Astrocyte (in vitro differentiated cells and primary cell): ENCODE data around the gene TBC1D9B. TPM values are rescaled to one million over a fixed set of nuclear protein-coding genes. Genes with fewer than 3 reads are reported as not detected.

Experiments
- DNase-seq: peaks from one replicate; pipeline ENCODE4 v3.0.0-alpha.2; 2010; ENCODE audit warnings: low read depth
- FAIRE-seq: peaks from 2 replicates; lab custom pipeline; 2011; peaks lifted over from hg19 to GRCh38; lab: Jason Lieb, UNC
- H2AFZ ChIP-seq: 2 replicates; pipeline ENCODE4 v1.6.0; 2012; ENCODE audit warnings: low read depth, low read length, inconsistent platforms
- H3K27ac ChIP-seq: 2 replicates; pipeline ENCODE4 v1.5.1; 2011; ENCODE audit warnings: low read depth, low read length, inconsistent platforms
- H3K27me3 ChIP-seq: 2 replicates; pipeline ENCODE4 v1.6.0; 2011; ENCODE audit warnings: low read length, inconsistent platforms; ENCODE audit not compliant: insufficient read depth
- H3K36me3 ChIP-seq: 2 replicates; pipeline ENCODE4 v1.5.1; 2011; ENCODE audit warnings: low read length, inconsistent platforms; ENCODE audit not compliant: insufficient read depth
- H3K4me1 ChIP-seq: 2 replicates; pipeline ENCODE4 v1.5.1; 2011; ENCODE audit warnings: low read length, inconsistent platforms; ENCODE audit not compliant: insufficient read depth
- H3K4me2 ChIP-seq: 2 replicates; pipeline ENCODE4 v1.6.0; 2012; ENCODE audit warnings: low read length, inconsistent platforms
- H3K4me3 ChIP-seq: 2 replicates; pipeline ENCODE4 v1.5.1; 2011; ENCODE audit warnings: low read depth, mild to moderate bottlenecking, low read length, inconsistent platforms; ENCODE audit not compliant: insufficient read depth
- H3K79me2 ChIP-seq: 2 replicates; pipeline ENCODE4 v1.6.0; 2012; ENCODE audit warnings: mild to moderate bottlenecking, low read length, inconsistent platforms; ENCODE audit not compliant: insufficient read depth
- H3K9ac ChIP-seq: 2 replicates; pipeline ENCODE4 v1.6.0; 2012; ENCODE audit warnings: mild to moderate bottlenecking, low read length, inconsistent platforms
- H3K9me3 ChIP-seq: 2 replicates; pipeline ENCODE4 v1.5.1; 2012; ENCODE audit warnings: low read depth, mild to moderate bottlenecking, low read length, inconsistent platforms; ENCODE audit not compliant: insufficient read depth
- H4K20me1 ChIP-seq: 2 replicates; pipeline ENCODE4 v1.6.0; 2012; ENCODE audit warnings: low read length, inconsistent platforms; ENCODE audit not compliant: insufficient read depth
- H3K27ac Mint-ChIP-seq: one replicate; pipeline ENCODE4 v1.8.0; 2021; ENCODE audit warnings: mild to moderate bottlenecking, mixed read lengths; ENCODE audit not compliant: unreplicated experiment
- H3K27me3 Mint-ChIP-seq: one replicate; pipeline ENCODE4 v1.8.0; 2021; ENCODE audit warnings: low read depth, mixed read lengths; ENCODE audit not compliant: unreplicated experiment
- H3K36me3 Mint-ChIP-seq: one replicate; pipeline ENCODE4 v1.8.0; 2021; ENCODE audit warnings: low read depth, mixed read lengths; ENCODE audit not compliant: unreplicated experiment
- H3K4me1 Mint-ChIP-seq: one replicate; pipeline ENCODE4 v1.8.0; 2021; ENCODE audit warnings: low read depth, mixed read lengths; ENCODE audit not compliant: unreplicated experiment
- H3K4me3 Mint-ChIP-seq: one replicate; pipeline ENCODE4 v1.8.0; 2021; ENCODE audit warnings: mild to moderate bottlenecking, moderate library complexity, mixed read lengths; ENCODE audit not compliant: unreplicated experiment
- H3K9me3 Mint-ChIP-seq: one replicate; pipeline ENCODE4 v1.8.0; 2021; ENCODE audit warnings: mild to moderate bottlenecking, mixed read lengths; ENCODE audit not compliant: unreplicated experiment
- EZH2 ChIP-seq: IDR thresholded peaks from 2 replicates; pipeline ENCODE4 v1.6.1; 2012; ENCODE audit warnings: mild to moderate bottlenecking, low read length, inconsistent platforms; ENCODE audit not compliant: insufficient read depth
- total RNA-seq: library from RNA; stranded (reverse); gene quantifications from 2 replicates; pipeline ENCODE4 v1.2.1, GENCODE V29; 2021
- TF ChIP-seq, protein P1 (sequence below): IDR thresholded peaks from 2 replicates; pipeline ENCODE4 v1.5.1; 2011; ENCODE audit warnings: low read depth, mild to moderate bottlenecking, inconsistent platforms, low read length, moderate library complexity; ENCODE audit not compliant: insufficient read depth

TBC1D9B gene
- total RNA-seq, 1 donor from 2014 or later: 89.9 TPM

- DNase-seq (no peak), FAIRE-seq (no peak)
- no peak overlapping the region for H3K27ac Mint-ChIP-seq
Observed at GRCh38 chr5:179918742-179919486, 11.2 kb upstream of the TBC1D9B start.

GRCh38 chr5:179916523-179916922, 8.8 kb upstream of the TBC1D9B start:
- H3K4me3 Mint-ChIP-seq: no peak overlapping the region
- no peaks in the 10 kb centered on the region for H3K79me2 ChIP-seq
- H3K36me3 Mint-ChIP-seq: peaks cover 2% of the 10 kb centered on the region
- H3K4me1 Mint-ChIP-seq: peaks cover 13% of the 10 kb centered on the region
- no peak overlapping the region for H3K4me2 ChIP-seq
- no peak overlapping the region for H3K9ac ChIP-seq
- no peaks in the 10 kb centered on the region for H3K9me3 Mint-ChIP-seq
- no peak overlapping the region for H2AFZ ChIP-seq
- H3K27ac Mint-ChIP-seq: no peak overlapping the region
- no peak for DNase-seq
- FAIRE-seq: no peak
- H3K27ac ChIP-seq: no peak overlapping the region
- H3K36me3 ChIP-seq: no peaks in the 10 kb centered on the region
- peaks cover 3% of the 10 kb centered on the region for H3K27me3 ChIP-seq
- no peaks in the 10 kb centered on the region for H4K20me1 ChIP-seq
- H3K9me3 ChIP-seq: no peaks in the 10 kb centered on the region
- TF ChIP-seq EZH2: no peak
- TF ChIP-seq, protein P1, sequence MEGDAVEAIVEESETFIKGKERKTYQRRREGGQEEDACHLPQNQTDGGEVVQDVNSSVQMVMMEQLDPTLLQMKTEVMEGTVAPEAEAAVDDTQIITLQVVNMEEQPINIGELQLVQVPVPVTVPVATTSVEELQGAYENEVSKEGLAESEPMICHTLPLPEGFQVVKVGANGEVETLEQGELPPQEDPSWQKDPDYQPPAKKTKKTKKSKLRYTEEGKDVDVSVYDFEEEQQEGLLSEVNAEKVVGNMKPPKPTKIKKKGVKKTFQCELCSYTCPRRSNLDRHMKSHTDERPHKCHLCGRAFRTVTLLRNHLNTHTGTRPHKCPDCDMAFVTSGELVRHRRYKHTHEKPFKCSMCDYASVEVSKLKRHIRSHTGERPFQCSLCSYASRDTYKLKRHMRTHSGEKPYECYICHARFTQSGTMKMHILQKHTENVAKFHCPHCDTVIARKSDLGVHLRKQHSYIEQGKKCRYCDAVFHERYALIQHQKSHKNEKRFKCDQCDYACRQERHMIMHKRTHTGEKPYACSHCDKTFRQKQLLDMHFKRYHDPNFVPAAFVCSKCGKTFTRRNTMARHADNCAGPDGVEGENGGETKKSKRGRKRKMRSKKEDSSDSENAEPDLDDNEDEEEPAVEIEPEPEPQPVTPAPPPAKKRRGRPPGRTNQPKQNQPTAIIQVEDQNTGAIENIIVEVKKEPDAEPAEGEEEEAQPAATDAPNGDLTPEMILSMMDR: no peak
- peaks cover 17% of the 10 kb centered on the region for H3K27me3 Mint-ChIP-seq
- H3K4me1 ChIP-seq: peaks cover 5% of the 10 kb centered on the region
- no peak overlapping the region for H3K4me3 ChIP-seq

More at GRCh38 chr5:179918742-179919486, 11.2 kb upstream of the TBC1D9B start:
- H3K27ac ChIP-seq: no peak overlapping the region
- H2AFZ ChIP-seq: no peak overlapping the region
- H3K4me2 ChIP-seq: no peak overlapping the region
- H3K36me3 Mint-ChIP-seq: no peaks in the 10 kb centered on the region
- H3K4me1 ChIP-seq: peaks cover 4% of the 10 kb centered on the region
- no peaks in the 10 kb centered on the region for H3K9me3 ChIP-seq
- H3K79me2 ChIP-seq: no peaks in the 10 kb centered on the region
- no peaks in the 10 kb centered on the region for H3K36me3 ChIP-seq
- no peak for TF ChIP-seq EZH2
- TF ChIP-seq, protein P1: no peak
- H4K20me1 ChIP-seq: no peaks in the 10 kb centered on the region
- peaks cover 4% of the 10 kb centered on the region for H3K4me1 Mint-ChIP-seq
- peaks cover 1% of the 10 kb centered on the region for H3K9me3 Mint-ChIP-seq
- no peak overlapping the region for H3K4me3 ChIP-seq
- H3K4me3 Mint-ChIP-seq: no peak overlapping the region
- H3K9ac ChIP-seq: no peak overlapping the region
- H3K27me3 Mint-ChIP-seq: peaks cover 17% of the 10 kb centered on the region
- H3K27me3 ChIP-seq: peaks cover 3% of the 10 kb centered on the region

DNA sequence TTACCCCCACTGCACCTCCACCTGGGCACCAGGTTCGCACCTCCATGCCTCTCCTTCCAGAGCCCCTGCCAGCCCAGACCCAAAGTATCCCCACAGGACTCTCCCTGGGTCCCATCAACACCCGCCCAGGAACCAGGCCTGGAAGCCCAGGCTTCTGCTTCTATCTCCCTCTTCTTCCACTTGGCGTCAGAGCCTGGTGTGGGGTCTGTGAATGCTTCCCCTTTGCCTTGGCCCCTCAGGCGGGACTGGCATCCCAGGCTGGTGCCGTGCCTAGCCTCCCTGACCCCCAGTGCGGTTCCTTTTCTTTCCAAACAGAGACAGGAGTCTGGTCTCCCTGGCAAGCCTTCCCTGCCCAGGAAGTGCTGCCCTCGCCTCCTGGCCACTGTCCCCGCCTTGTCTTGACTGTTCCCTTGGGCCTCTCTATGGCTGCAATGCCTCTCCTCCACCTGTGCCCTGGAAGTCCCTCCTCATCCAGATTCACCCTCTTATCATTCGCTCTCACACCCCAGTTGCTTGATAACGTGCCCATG, 7.8 kb upstream of the TBC1D9B start:
- peaks cover 5% of the 10 kb centered on the region for H3K4me1 ChIP-seq
- H3K9me3 Mint-ChIP-seq: no peaks in the 10 kb centered on the region
- no peak overlapping the region for H3K9ac ChIP-seq
- peaks cover 15% of the 10 kb centered on the region for H3K27me3 Mint-ChIP-seq
- H2AFZ ChIP-seq: no peak overlapping the region
- no peak for FAIRE-seq
- H3K4me1 Mint-ChIP-seq: peaks cover 13% of the 10 kb centered on the region
- no peaks in the 10 kb centered on the region for H3K79me2 ChIP-seq
- H3K27me3 ChIP-seq: peaks cover 3% of the 10 kb centered on the region
- DNase-seq: no peak
- H3K36me3 Mint-ChIP-seq: peaks cover 2% of the 10 kb centered on the region
- H3K4me2 ChIP-seq: no peak overlapping the region
- no peak for TF ChIP-seq EZH2
- TF ChIP-seq, protein P1: no peak
- no peaks in the 10 kb centered on the region for H4K20me1 ChIP-seq
- H3K36me3 ChIP-seq: no peaks in the 10 kb centered on the region
- no peak overlapping the region for H3K27ac Mint-ChIP-seq
- H3K4me3 Mint-ChIP-seq: no peak overlapping the region
- H3K4me3 ChIP-seq: no peak overlapping the region
- H3K9me3 ChIP-seq: no peaks in the 10 kb centered on the region
- no peak overlapping the region for H3K27ac ChIP-seq
